Upper lobe of right lung (tissue), 1 donor: ENCODE measurements around the gene AXIN2. TPM values are rescaled to one million over a fixed set of nuclear protein-coding genes. Genes with fewer than 3 reads are reported as not detected.
A peak's percentile ranks its signal among the peaks of the same experiment; 100 is the strongest.
"Not testable (repeated sequence)": the region's sequence is repeated elsewhere in the genome, so short reads cannot be mapped to it uniquely, and the experiment has no call there.

Experiments
- ATAC-seq: fragments of 200-7000 bp; cut with Tn5 transposase; one replicate; pipeline ENCODE4 v1.9.1; 2020; ENCODE audit warnings: mild to moderate bottlenecking, moderate library complexity
- DNase-seq: peaks from one replicate; pipeline ENCODE4 v3.0.0-alpha.2; 2020
- H3K27ac ChIP-seq: fragments of 200-600 bp; one replicate; pipeline ENCODE4 v1.8.0; 2022
- H3K27me3 ChIP-seq: fragments of 200-600 bp; one replicate; pipeline ENCODE4 v1.8.0; 2022; ENCODE audit warnings: mild to moderate bottlenecking
- H3K36me3 ChIP-seq: fragments of 200-600 bp; one replicate; pipeline ENCODE4 v1.8.0; 2022
- H3K4me1 ChIP-seq: fragments of 200-600 bp; one replicate; pipeline ENCODE4 v1.8.0; 2022
- H3K4me3 ChIP-seq: fragments of 200-600 bp; one replicate; pipeline ENCODE4 v1.8.0; 2022; ENCODE audit warnings: mild to moderate bottlenecking
- H3K9me3 ChIP-seq: fragments of 200-600 bp; one replicate; pipeline ENCODE4 v1.8.0; 2022
- CTCF ChIP-seq: fragments of 200-600 bp; IDR thresholded peaks from one replicate; pipeline ENCODE4 v1.8.0; 2022; ENCODE audit warnings: antibody characterized with exemption
- intact Hi-C: fragments of 100-400 bp; cut with DNase I; formaldehyde crosslinking; loops from one replicate; pipeline ENCODE4 v1.11.0; 2022
- total RNA-seq: library from RNA; stranded (reverse); fragmentation: NEBNext Ultra II Directional; extraction: Animal tissue kit (Norgen Biotek cat#: 25700); gene quantifications from one replicate; pipeline ENCODE4 v1.2.1, GENCODE V29; 2021
- donor health status: DM: no; HTN: yes; CAD: no; lungs with severe emphysema.

The AXIN2 gene
- total RNA-seq, 1 donor from 2014 or later, result 63.6 TPM

GRCh38 chr17:65527381-65527780 is 34.1 kb downstream of the AXIN2 start:
- Histone ChIP-seq H3K27ac (no peak overlapping the region), H3K4me3 (no peak overlapping the region), H3K27me3 (no peaks in the 10 kb centered on the region), H3K36me3 (peaks cover 27% of the 10 kb centered on the region), H3K9me3 (no peaks in the 10 kb centered on the region), H3K4me1 (peaks cover 30% of the 10 kb centered on the region)
- no peak for DNase-seq
- intact Hi-C loops, result no loop called here
- no peak for ATAC-seq
- TF ChIP-seq CTCF, result no peak

- Histone ChIP-seq H3K36me3 (peaks cover 23% of the 10 kb centered on the region), H3K4me1 (peaks cover 25% of the 10 kb centered on the region)
- H3K27me3 ChIP-seq, intact Hi-C loops, H3K4me3 ChIP-seq, H3K9me3 ChIP-seq, DNase-seq, ATAC-seq, H3K27ac ChIP-seq: not testable (repeated sequence)
These were observed 34.6 kb downstream of the AXIN2 start for GRCh38 chr17:65526854-65527253.

GRCh38 chr17:65523853-65524664 is 37.4 kb downstream of the AXIN2 start:
- ATAC-seq (peak; percentile 80), DNase-seq (no peak)
- TF ChIP-seq CTCF, result no peak
- intact Hi-C loops, result no loop called here
- Histone ChIP-seq H3K4me1 (peaks cover 11% of the 10 kb centered on the region), H3K4me3 (no peak overlapping the region), H3K9me3 (no peaks in the 10 kb centered on the region), H3K27ac (peak overlapping the region; percentile 3), H3K36me3 (peaks cover 9% of the 10 kb centered on the region), H3K27me3 (no peaks in the 10 kb centered on the region)

- intact Hi-C loops, result no loop called here
- DNase-seq (no peak), ATAC-seq (no peak)
- Histone ChIP-seq H3K36me3 (peaks cover 3% of the 10 kb centered on the region), H3K4me3 (no peak overlapping the region), H3K4me1 (peaks cover 11% of the 10 kb centered on the region), H3K27me3 (no peaks in the 10 kb centered on the region), H3K9me3 (no peaks in the 10 kb centered on the region), H3K27ac (no peak overlapping the region)
- TF ChIP-seq CTCF, result no peak
These were observed 38.0 kb downstream of the AXIN2 start for GRCh38 chr17:65523411-65523810.

GRCh38 chr17:65522751-65523404 is 38.6 kb downstream of the AXIN2 start:
- TF ChIP-seq CTCF, result no peak
- H3K9me3 ChIP-seq, result no peaks in the 10 kb centered on the region

GRCh38 chr17:65519462-65519861 is 42.0 kb downstream of the AXIN2 start:
- Histone ChIP-seq H3K9me3 (no peaks in the 10 kb centered on the region), H3K4me1 (peaks cover 25% of the 10 kb centered on the region), H3K27ac (no peak overlapping the region), H3K27me3 (no peaks in the 10 kb centered on the region), H3K36me3 (no peaks in the 10 kb centered on the region), H3K4me3 (no peak overlapping the region)
- DNase-seq, result no peak
- TF ChIP-seq CTCF, result no peak
- ATAC-seq, result no peak
- intact Hi-C loops, result no loop called here

More at GRCh38 chr17:65522751-65523404, 38.6 kb downstream of the AXIN2 start:
- H3K4me1 ChIP-seq, result peaks cover 11% of the 10 kb centered on the region
- no peaks in the 10 kb centered on the region for H3K36me3 ChIP-seq
- H3K27ac ChIP-seq, result no peak overlapping the region
- no peak overlapping the region for H3K4me3 ChIP-seq
- DNase-seq (no peak), ATAC-seq (no peak)
- H3K27me3 ChIP-seq, result no peaks in the 10 kb centered on the region
- intact Hi-C loops, result no loop called here
